K562 (cell line): ENCODE results near the gene MOXD1.

Experiments
- ARNT ChIP-seq, 2 experiments: fragments of 450-650 bp; IDR thresholded peaks; 2 replicates each; pipeline ENCODE4 v1.6.1; 2016; ENCODE audit warnings: mild to moderate bottlenecking in 1 of 2
- CTCF ChIP-seq, 3 experiments: IDR thresholded peaks in 2 of 3; conservative IDR thresholded peaks in 1 of 3; 2 replicates each; pipeline ENCODE4 v1.5.1; 2011 to 2012; ENCODE audit warnings: low read length in 3 of 3, mild to moderate bottlenecking in 3 of 3, control low read depth in 2 of 3, improper control_type of control experiment in 1 of 3, inconsistent platforms in 1 of 3, low read depth in 1 of 3, mixed read lengths in 1 of 3, moderate library complexity in 1 of 3; ENCODE audit not compliant: insufficient read depth in 2 of 3
- EP300 ChIP-seq: IDR thresholded peaks from 2 replicates; pipeline ENCODE4 v1.6.1; 2012; ENCODE audit warnings: low read length, improper control_type of control experiment
- ESRRA ChIP-seq: fragments of 450-650 bp; IDR thresholded peaks from 2 replicates; pipeline ENCODE4 v1.6.1; 2014; ENCODE audit warnings: low read depth, mild to moderate bottlenecking, moderate library complexity, borderline replicate concordance
- FOS ChIP-seq: IDR thresholded peaks from 3 replicates; pipeline ENCODE4 v1.6.1; 2011; ENCODE audit not compliant: insufficient read length; ENCODE audit errors: extremely low read depth
- KLF16 ChIP-seq: IDR thresholded peaks from 2 replicates; pipeline ENCODE4 v1.6.1; 2016; ENCODE audit warnings: antibody characterized with exemption
- NCOA2 ChIP-seq, 2 experiments: fragments of 450-650 bp; IDR thresholded peaks; 2 replicates each; pipeline ENCODE4 v1.6.1; 2018; ENCODE audit warnings: mild to moderate bottlenecking in 2 of 2, moderate library complexity in 1 of 2; ENCODE audit not compliant: partially characterized antibody in 2 of 2
- POLR2A ChIP-seq: fragments of 450-650 bp; conservative IDR thresholded peaks from 2 replicates; pipeline ENCODE4 v1.6.1; 2016
- RFX5 ChIP-seq: IDR thresholded peaks from 2 replicates; pipeline ENCODE4 v1.6.1; 2011; ENCODE audit warnings: low read depth, mild to moderate bottlenecking, improper control_type of control experiment, low read length

- no peak for TF ChIP-seq NCOA2 (IDR thresholded peaks at IDR 0.05; ENCODE audit: partially characterized antibody in 2 of 2)
- no peak for TF ChIP-seq RFX5
- no peak for TF ChIP-seq KLF16
- TF ChIP-seq EP300: no peak
- TF ChIP-seq FOS: no peak
- TF ChIP-seq ESRRA: no peak
- TF ChIP-seq CTCF (IDR thresholded peaks at IDR 0.05 in 2 of 3, conservative IDR thresholded peaks at IDR 0.05 in 1 of 3; ENCODE audit: insufficient read depth in 2 of 3, low read depth in 1 of 3, low read length in 3 of 3): no peak
- TF ChIP-seq POLR2A: no peak
- no peak for TF ChIP-seq ARNT (IDR thresholded peaks at IDR 0.05)
Measured at GRCh38 chr6:132359886-132360285, 41.4 kb downstream of the MOXD1 start.
